ENCODE results near the gene ST6GALNAC4. TPM values are rescaled to one million over a fixed set of nuclear protein-coding genes. Genes with fewer than 3 reads are reported as not detected.

ST6GALNAC4 gene
- total RNA-seq, 1 donor from 2014 or later, result 69.0 TPM

DNA sequence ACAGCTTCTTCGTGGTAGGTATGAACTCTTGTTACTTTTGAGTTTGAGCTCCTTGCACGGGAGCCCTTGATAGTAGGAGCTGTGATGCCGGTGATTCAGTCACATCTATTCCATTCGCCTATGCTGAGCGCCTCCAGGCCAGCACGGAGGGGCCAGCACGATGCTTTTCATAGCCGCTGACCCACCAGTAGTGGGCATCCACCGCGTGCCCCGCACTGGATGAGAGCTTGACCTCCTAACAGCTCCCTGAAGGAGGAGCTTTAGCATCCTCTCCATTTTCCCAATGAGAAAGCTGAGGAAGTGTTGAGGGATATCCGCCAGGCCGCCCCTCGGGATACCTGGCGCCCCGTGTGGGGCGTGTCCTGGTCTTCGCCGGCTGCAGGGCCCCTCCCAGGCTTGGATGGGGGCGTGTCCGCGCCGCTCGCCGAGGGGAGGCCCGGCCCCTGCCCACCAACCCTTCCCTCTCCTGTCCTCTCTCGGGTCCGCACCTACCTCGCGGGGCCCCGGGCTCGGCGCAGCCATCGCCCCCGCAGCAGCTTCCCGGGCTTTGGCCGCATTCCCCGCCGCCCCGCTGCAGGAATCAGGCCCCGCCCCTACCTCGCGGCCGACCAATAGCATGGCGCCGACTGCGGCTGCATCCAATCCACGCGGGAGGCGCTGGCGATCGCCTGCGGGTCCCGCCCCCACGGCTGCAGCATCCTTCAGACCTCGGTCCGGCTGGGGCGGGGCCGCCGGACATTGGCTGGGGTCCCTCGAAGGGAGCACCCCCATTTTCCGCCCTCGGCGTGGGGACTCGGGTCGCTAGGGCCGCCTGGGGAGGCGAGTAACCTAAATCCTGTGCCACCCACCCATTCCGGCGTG, 13.6 kb upstream of the ST6GALNAC4 start, which contains the start of gene PIP5KL1:
Gene PIP5KL1, minus strand, starts transcription at position 547 of the 861 bp plus-strand sequence. Its CDS starts 25 bp downstream, at position 522.
- DNase-seq (ENCODE audit: low read depth, low spot score), result no peak

DNA sequence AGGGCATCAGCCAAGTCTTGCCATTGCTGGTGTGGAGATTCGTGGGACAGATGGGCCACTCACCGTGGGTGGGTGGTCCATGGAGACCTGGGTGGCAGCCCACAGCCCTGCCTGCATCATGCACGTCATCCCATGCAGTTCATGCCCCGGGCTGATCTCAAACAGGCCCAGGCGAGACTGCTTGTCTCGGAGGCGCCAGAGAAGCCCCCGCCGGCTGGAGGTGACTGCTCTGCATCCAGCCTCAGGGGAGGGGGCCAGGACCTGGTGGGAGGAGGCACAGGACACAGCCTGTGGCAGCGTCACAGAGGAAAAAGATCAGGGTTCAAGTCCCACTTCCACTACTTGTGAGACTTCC, 12.8 kb upstream of the ST6GALNAC4 start:
- no peak for DNase-seq (ENCODE audit: low read depth, low spot score)

DNA sequence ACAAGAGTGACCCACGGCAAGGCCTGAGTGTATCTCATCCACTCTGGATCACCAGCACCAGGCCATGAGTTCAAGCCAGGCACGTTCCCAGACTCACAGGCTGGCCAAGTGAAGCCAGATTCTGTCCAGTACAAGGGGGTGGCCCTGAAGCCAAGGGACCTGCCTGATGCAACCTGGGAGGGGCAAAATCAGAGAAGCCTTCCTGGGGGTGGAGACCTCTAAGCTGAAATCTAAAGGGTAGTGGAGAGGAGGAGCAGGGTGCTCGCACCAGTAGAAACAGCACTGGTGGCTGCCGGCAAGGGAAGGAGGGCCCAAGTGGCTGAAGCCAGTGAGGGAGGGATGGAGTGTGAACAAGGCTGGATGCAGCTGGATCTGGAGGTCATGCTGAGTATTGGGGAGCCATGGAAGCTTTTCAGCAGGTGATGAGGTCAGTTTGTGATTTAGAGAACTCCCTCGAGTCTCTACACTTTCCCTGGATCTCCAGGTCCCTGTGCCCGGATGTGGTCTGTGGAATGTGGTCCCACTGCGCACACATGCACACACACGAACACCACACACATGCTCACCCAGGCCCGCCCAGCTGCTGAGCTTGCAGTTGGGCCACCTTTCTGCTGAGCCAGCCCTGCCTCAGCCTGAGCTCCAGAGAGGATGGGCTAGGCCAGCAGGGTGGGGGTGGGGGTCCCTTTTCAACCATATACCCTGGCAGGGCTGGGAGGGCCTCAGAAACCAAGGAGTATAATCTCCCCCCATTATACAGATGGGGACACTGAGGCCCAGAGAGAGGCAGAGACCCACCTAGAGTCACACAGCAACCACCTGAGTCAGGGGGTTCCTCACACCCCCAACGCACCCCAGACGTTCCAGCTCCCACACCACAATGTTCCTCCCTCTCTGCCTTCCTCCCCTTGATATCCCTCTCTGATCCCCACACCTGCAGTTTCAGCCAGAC, 12.1 kb upstream of the ST6GALNAC4 start:
- DNase-seq (ENCODE audit: low read depth, low spot score), result no peak

GRCh38 chr9:127927988-127928675, 11.3 kb upstream of the ST6GALNAC4 start:
- no peak for DNase-seq (ENCODE audit: low read depth, low spot score)

- no peak for DNase-seq (ENCODE audit: low read depth, low spot score)
Measured at GRCh38 chr9:127927201-127927987, 10.6 kb upstream of the ST6GALNAC4 start.

GRCh38 chr9:127926906-127927200, 10.0 kb upstream of the ST6GALNAC4 start:
- DNase-seq (ENCODE audit: low read depth, low spot score), result no peak

DNA sequence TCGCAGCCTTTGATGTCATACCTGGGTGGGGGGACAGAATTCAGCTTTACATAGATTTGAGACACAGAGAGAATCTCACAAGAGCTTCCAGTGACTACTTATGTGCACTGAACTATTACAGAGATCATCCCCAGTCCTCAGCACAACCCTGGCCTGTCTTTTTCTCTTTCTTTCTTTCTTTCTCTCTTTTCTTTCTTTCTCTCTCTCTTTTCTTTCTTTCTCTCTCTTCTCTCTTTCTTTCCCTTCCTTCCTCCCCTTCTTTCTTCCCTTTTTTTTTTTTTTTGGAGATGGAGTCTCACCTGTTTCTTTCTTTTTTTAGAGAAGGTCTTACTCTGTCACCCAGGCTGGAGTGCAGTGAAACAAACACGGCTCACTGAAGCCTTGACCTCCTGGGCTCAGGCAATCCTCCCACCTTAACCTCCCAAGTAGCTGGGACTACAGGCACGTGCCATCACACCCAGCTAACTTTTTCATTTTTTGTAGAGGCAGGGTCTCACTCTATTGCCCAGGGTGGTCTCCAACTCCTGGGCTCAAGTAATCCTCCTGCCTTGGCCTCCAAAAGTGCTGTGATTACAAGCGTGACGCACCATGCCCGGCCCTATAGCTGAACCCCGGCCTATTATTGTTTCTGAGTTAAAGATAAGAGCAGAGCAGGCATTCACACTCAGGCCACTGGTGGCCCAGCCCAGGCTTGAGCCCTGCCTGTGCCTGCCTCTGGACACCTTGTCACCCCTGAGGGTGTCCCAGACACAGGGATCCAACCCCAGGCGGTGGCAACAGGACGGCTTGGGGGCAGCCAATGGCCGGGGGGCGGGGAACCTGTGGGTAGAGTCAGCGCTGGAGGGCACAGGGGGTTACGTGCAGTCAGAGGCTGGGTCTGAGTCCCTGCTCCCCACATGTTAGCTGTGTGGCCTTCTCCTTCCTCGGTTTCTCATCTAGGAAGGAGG, 9.4 kb upstream of the ST6GALNAC4 start:
- DNase-seq (ENCODE audit: low read depth, low spot score), result no peak

DNA sequence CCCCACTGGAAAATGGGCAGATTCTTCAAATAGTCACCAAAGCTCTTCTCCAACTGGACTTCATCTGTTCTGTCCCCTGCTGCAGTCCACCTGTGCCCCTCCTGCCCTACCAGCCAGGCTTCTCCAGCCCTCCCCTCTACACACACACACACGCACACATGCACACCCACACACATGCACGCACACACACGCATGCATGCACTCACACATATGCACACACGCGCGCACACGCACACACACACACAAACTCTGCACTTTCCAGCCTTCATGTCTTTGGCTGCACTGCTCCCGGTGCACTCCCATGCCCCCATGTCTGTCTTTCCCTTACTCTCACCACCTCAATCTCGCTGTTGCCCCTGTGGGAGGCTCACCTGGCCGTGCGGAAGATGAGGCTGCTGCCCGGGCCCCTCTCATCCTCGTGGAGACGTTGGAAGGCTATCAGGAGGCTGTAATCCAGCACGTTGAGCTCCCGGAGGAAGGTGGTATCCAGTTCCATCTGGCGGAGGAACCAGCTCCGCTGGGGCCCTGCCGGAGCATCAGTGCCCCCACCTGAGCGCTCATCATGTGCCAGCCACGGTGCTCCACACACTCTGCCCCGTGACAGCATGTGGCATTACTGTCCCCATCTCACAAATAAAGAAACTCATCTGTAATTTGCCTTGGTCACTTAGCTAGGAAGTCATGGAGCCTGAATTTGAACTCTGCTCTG, 8.0 kb upstream of the ST6GALNAC4 start:
- DNase-seq (ENCODE audit: low read depth, low spot score), result no peak

- DNase-seq (ENCODE audit: low read depth, low spot score), result no peak
Measured at GRCh38 chr9:127923771-127924170, 6.9 kb upstream of the ST6GALNAC4 start.

DNA sequence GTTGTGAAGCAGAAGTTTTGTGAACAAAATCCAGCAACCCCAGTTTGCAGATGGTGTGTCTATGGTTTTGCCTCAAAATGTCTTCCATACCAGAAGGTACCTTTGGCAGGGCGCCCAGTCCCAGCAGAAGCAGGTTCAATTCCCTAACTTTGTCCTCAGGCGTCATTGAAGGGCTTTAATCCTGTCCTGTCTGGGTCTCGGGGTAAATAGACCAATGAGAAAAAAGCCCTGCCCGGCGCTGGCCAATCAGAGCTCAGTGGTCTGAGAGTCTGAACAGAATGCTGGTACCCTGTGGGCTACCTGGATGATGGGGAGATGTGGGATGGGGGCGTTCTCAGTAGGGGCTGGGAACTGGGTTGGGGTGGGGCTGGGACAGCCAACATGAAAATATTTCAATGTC, 6.2 kb upstream of the ST6GALNAC4 start:
- no peak for DNase-seq (ENCODE audit: low read depth, low spot score)

DNA sequence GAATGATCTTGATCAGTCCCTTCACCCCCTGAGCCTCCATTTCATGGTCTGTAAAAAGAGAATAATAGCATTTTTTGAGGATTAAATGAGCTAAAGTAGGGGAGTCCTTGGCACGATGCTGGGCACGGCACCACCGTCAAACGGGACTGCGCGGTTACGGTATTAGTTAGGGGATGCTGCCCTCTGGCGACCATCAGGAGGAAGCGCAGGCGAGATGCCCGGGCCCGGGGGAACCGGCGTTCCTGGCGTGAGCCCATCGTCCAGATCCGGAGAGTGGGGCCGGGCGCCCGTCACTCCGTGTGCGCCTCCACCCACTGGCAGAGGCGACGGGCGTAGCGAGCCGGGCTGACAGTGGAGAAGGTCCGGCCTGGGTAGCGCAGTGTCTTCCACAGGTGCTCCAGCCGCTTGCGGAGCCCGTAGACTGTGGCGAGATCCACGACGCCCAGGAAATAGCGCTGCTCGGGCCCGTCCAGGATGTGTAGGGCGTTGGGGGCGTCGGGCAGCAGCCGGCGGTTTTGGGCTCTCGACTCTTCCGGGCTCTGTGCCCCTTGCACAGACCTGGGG, 4.8 kb upstream of the ST6GALNAC4 start:
- DNase-seq (ENCODE audit: low read depth, low spot score), result no peak

DNA sequence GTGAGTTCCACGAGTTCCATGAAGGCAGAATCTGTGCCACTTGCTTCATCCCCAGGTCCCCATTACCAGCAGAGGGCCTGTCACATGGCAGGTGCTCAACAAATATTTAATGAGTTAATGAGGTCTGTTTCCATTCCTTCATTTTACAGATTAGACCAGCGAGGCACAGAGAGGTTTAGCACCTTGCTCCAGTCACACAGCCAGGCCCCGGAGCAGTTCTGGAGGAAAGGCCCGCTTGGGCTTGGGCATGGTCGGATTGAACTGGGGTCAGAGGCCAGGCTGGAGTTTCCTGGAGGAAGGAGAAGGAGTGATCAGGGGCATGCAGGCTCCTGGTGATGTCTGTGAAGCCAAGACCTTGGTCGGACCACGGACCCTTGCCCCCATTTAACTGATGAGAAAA, 4.0 kb upstream of the ST6GALNAC4 start:
- no peak for DNase-seq (ENCODE audit: low read depth, low spot score)

GRCh38 chr9:127919253-127919815, 2.5 kb upstream of the ST6GALNAC4 start:
- DNase-seq (ENCODE audit: low read depth, low spot score), result peak; percentile 97

GRCh38 chr9:127918183-127919107, 1.6 kb upstream of the ST6GALNAC4 start:
- DNase-seq (ENCODE audit: low read depth, low spot score), result no peak

DNA sequence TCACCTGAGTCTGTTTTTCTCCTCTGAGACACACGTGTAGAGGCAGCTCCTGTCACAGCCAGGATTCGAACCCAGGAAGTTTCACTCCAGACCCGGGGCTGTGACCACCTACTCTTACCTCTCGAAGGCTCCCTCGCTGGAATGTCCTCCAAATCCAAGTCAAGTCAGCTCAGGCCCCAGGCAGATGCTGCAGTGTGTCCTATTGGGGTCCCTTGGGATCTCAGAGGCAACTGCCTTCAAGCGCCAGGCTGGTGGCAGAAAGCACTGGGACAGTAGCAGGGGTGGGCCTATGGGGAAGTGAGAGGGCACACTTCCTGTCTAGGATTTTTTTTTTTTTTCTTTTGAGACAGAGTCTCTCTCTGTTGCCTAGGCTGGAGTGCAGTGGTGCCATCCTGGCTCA, 762 bp upstream of the ST6GALNAC4 start:
- no peak for DNase-seq (ENCODE audit: low read depth, low spot score)

DNA sequence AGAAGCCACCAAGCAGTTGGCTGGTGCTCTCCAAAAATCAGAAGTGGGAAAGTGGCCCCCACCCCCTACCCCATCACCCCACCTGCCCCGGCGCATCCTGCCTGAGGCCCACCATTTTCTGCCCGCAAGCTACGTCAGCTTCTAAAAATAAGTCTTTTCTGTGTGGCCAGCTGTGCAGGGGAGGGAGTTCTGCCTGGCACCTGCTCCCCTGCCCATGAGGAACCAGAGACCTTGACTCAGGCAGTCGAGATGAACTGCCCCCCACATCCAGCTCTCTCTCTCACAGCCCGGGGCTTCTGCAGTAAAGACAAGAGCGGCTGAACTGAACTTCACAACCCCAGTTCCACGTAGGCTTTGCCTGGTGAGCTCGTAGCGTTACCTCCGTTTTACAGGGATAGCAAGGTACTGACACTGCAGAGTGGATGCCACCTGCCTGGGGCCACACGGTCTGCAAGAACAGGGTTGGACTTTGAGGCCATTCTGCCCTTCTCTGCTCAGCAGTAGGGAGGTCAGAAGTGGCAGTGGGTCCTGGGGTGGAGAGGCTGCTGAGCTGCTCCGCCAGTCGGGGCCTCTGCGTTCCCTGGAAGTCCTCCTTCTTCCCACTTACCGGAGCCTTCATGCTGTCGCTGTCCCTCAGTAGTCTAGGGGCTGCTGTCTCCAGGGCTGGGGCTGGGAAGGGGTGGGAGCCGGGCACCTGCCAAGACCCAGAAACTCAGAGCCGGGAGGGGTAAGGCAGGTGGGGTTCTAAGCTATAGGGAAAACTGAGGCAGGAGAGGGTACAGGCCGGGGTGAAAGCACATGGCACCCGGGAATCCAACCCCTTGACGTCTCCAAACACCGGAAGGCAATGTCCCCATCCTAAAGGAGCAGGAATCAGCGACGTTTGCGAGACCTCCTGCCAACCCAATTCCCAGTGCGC, 781 bp downstream of the ST6GALNAC4 start:
- DNase-seq (ENCODE audit: low read depth, low spot score), result no peak
